ENCODE results near the gene IFT81.
"Not testable (repeated sequence)": the region's sequence is repeated elsewhere in the genome, so short reads cannot be mapped to it uniquely, and the experiment has no call there.

The IFT81 gene

DNA sequence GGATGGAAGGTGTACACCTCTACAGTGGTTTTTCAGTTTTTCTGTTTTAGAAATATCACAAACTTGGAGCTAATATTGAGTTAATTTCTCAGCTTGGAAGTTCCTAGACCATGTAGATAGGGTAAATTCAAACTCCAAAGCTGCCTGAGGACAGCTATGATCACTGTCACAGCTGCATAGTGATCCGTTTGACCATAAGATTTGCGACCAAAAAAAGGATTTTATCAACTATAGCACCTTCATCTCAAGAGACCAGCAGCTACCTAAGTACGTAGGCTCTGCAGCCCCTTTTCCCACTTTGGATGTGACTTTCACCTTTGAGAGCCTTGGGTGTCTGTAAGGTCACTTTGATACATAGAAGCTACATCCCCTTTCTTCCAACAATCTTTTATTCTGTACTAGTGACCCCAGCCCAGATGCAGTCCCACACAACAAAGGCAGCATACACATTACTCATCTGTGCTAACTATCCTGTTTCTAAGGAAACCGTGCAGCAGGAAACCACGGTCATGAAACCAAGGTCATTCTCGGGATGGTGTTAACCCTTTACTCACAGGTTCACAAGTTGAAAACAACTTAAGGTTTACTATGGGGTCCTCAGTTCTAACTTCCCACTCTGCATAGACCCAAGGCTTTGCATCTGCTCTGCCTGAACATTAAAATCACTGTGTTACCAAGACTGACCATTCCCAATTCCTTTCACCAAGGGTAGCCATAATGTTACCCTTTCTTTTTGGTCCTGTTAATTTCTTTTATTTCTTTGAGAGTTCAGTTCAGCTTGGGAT, 75.4 kb downstream of the IFT81 start:
- DNase-seq = peak in 2 of 51 donors; percentile 1 to 12

DNA sequence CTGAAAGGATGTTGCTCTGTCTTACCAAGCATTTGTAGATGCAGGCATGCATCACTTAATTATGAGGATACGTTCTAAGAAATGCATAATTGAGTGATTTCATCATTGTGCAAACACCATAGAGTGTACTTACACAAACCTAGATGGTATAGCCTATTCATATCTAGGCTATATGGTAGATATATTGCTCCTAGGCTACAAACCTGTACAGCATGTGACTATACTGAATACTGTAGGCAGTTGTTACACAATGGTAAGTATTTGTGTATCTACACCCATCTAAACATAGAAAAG, 75.9 kb downstream of the IFT81 start:
- no peak for DNase-seq

DNA sequence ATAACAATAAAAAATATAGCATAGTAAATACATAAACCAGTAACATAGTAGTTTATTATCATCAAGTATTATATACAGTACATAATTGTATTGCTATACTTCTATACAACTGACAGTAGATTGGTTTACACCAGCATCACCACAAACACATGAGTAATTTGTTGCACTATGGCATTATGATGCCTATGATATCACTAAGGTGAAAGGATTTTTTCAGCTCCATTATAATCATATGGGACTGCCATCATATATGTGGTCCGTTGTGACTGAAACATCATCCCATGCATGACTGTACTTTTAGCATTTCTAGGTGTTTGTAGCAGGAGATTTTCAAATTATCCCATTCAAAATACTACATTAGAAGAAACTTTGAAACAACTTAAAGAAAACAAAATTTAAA, 77.8 kb downstream of the IFT81 start:
- no peak for DNase-seq

DNA sequence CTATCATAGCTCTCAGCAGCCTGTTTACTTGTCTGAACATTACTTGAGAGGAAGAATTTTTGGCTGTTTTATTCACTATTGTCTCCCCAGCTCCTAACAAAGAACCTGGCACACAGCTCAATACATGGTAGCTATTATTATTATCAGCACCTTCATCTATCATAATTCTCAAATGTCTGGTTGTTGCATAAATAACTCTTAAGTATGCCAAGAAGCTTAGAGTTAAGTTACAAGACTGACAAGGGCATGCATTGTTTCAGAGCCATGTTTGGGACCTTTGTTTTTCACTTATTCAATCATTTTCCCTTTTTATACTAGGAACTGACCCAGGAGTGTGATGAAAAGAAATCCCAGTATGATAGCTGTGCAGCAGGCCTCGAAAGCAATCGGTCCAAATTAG, 79.4 kb downstream of the IFT81 start:
- DNase-seq = peak in 2 of 51 donors; percentile 9 to 69

DNA sequence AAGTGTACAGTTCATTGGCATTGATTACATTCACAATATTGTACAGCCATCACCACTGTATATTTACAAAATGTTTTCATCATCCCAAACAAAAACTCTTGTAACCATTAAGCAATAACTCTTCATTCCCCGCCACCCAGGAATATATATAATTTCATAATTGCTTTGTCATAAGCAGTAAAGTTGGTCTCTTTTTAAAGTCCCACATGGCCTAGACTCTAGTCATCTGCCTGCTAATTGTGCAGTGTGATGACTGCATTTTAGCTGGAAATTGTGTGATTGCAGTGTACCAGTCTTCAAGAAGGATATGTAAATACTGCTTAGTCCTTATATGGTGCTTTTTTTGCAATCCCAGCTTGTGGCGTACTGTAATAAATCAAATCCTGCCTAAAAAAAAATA, 81.8 kb downstream of the IFT81 start:
- DNase-seq = no peak

DNA sequence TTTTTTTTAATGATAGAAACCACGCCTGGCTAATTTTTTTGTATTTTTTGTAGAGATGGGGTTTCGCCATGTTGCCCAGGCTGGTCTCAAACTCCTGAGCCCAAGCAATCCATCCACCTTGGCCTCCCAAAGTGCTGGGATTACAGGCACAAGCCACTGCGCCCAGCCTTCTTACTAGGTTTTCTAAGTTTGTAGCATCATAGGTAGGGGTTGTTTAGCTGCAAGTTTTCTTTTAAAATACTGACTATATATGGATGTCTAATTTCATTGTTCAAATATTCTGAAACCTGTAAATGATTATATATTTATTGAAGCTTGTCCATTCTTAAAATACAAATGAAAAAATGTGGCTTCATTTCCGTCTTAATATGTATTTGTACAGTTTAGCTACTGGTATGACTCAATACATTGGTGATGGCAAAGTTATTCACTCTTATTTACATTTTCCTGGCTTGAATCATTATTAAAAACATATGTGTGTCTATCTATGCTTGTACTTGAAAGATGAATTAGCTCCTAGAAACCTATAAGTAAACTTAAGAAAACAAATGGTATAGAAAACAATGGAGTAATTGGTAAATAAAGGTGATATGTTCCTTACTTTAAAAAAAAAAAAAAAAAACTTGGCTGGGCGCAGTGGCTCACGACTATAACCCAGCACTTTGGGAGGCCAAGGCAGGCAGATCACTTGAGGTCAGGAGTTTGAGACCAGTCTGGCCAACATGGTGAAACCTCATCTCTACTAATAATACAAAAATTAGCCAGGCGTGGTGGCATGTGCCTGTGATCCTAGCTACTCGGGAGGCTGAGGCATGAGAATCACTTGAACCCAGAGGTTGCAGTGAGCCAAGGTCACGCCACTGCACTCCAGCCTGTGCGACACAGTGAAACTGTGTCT, 87.7 kb downstream of the IFT81 start:
- not testable (repeated sequence) for DNase-seq

DNA sequence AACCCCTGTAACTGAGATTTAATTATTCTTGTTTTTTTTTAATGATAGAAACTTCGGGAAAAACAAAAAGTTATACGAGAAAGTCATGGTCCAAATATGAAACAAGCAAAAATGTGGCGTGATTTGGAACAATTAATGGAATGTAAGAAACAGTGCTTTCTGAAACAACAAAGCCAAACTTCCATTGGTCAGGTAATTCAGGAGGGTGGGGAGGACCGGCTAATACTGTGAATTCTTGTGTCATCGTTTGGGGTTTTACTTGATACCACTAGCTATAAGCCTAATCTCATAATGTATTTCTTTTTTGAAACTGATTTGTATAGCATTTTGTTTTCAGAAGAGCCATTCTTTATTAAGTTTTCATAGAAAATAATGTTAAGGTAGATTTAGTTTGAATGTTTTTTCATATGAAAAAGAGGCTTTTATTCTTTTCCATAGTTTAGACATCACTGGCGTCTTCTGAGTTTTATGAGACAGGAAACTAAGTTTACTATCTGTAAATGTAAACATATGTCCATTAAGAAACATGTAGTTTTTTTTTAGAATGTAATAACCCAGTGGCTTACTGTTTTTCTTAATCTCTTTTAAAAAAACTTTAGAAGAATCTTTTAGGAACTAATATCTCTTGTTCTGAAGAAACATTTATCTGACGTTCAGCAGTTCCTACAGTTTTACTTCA, 94.0 kb downstream of the IFT81 start:
- no peak for DNase-seq

DNA sequence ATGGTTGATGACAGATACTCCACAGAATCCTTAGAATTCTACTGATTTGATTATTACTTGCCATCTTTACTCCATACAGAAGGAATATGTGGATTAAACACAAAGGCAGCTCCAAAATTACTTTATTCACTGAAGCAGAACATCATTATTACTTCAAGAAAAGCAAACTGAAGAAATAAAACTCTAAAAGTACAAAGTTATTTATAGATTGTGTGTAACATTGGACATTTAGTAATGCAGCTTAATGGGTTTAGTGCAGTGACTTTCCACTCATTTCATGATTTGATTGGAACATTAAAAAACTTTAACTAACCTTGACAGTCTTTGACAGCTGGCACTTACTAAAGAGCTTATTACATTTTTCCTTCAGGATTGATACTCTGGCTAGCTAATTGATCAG, 97.9 kb downstream of the IFT81 start:
- no peak for DNase-seq

DNA sequence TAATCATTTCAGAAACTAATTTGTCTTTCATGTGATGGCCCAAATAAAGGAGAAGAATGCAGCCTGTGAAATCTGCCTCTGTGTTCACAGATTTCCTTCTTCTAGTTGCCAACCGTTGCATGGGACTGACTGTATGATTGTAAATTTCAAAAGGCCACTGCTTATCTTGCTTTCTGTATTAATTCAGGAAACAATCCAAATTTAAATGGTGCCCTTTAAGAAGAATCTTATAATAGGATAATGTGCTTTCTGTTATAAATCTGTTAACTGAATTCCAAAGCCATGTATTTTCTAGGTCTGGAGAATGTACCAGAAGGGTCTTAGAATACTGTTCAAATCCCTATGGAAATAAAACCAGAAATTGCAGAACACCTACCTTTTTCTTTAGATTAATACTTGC, 98.3 kb downstream of the IFT81 start:
- no peak for DNase-seq

DNA sequence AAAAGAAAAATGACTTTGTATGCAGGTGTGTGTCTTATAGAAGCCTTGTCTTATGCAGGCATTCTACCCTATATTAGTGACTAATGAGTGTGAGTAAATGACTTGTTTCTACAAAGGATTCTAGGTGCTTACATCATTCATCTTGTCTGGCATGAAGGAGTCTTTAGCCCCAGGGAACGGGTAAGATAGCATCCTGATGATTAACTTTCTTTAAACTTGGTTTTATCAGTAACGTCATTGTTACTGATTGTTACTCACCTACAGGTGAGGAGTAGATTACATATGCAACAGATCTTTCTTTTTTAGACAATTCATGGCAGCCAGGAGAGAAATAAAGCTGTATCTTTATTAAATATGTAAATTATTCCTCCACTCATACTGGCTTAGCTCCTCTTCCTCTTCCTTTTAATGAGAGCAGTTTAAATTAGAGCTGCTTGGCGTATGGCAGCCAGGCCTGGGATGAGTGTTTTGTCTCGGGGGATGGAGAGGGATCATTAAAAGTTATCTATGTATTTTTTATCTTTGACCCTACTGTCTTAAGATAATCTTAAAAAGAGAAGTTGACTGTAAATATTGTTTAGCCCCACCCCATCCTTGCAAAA, 99.7 kb downstream of the IFT81 start:
- DNase-seq = no peak

DNA sequence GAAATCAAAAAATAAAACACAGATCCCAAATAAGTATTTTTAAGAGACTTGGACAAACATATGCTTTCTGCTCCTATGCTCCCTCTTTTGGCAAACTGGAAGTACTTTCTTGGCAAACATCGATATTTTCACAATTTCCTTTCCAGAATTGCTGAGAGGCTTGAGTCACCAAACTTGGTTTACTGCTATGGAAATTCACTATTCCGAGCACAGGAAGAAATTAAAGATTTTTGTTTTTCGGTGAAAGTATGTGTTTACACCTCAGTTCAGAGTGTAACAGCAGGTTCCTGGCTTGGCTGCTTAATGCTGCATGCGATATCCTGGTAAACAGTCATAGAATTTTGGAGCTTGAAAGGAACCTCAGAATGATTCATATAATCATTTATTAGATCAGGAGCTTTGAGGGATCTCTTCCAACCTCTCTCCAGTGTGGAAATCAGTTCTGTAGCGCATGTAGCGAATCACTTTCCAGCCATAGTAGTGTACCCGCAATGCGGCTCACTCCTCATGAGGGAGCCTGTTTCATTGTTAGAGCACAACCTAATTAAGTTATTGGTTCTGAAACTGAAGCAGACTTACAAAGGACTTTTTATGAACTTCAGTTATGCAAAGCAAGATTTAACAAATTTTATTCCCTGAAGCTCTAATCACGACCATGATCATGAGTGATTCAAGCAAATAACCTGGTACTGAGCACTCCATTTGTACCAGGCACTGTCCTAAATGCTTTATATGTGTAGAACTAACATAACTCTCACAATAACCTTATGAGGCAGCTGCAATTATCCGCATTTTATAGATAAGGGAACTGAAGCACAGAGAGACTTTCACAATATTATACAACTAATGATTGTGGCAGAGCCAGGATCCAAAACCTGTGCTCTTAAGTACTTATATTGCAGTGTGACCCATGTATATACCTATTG, 100.5 kb downstream of the IFT81 start:
- peak in 6 of 51 donors; percentile 10 to 54 (median 16) for DNase-seq

DNA sequence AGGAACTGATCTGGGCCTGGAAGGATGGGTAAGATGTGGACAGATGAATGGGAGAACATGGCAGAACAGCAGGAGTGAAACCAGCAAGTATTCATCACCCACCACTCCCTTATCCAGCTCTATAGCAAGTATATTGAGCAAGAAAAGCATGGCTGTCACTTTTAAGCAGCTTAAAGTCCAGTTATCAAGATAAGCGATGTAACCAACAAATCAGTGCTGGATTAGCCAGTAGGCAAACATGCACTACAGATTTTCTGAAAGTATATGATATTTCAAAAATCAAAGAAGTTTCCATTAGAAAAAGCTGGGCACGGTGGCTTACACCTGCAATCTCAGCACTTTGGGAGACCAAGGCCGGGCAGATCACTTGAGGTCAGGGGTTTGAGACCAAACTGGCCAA, 103.0 kb downstream of the IFT81 start:
- no peak for DNase-seq

DNA sequence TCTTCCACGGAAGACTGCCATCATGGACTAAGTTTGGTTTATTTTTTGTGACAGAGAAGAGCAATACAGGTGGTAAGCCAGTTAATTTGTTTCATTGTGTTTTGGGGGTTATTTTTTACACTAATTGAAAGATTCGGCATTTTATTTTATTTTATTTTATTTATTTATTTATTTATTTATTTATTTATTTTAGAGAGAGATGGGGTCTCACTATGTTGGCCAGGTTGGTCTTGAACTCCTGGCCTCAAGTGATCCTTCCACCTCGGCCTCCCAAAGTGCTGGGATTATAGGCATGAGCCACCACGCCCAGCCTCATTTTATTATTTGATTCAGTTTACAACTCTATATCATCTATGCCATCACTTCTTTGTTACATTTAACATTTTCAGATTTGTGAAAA, 104.2 kb downstream of the IFT81 start:
- not testable (repeated sequence) for DNase-seq

DNA sequence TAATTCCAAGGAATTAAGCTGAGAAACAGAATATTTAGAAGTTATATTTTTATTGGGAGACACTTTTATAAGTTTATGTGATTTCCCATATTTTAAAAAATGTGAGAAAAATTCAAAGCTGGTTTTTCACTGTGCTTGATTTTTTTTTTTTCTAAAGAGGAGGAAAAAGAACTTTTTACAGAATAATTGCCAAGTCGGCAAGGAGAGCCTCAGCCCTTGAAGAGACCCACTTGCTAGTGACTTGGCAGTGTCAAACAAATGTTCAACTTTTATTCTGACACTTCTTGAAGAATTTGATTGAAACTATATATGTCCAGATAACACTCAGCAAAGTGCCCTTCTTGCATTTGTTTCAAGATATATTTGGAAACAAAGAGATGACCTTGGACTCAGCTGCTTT, 104.6 kb downstream of the IFT81 start:
- no peak for DNase-seq

DNA sequence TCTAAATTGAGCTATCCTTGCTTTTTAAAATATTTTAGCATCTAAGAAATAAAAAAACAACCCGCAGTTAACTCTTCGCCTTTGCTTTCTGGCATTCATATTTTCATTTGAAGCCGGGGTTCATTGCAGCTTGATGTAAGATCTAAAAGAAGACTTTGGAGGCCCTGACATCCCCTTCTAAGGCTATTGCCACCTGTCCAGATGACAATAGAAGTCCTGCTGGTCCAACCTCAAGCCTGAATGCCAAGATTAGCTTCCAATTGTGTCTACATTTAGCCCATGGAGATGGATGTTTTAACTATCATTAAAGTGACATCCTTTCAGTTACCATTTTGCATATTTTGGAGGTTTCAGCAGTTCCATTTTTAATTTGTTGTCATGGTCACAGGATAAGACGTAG, 105.3 kb downstream of the IFT81 start:
- no peak for DNase-seq

DNA sequence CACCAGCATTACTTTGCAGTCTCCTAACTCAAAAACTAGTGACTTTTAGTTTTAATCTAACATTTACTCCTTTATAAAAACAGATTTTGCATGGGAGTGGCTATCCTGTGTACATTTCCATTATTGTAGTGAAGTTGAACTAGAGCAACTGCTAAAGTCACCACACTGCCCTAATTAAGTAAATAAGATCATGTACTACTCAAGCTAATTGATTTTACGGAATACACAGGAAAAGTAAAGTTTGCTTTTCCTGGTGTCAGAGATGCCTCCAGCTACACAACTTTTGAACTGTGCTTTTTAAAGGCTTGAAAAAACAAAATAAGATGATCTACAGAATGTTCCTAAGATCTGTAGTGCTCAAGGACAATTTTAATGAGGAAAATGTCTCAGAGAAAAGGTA, 106.5 kb downstream of the IFT81 start:
- no peak for DNase-seq

DNA sequence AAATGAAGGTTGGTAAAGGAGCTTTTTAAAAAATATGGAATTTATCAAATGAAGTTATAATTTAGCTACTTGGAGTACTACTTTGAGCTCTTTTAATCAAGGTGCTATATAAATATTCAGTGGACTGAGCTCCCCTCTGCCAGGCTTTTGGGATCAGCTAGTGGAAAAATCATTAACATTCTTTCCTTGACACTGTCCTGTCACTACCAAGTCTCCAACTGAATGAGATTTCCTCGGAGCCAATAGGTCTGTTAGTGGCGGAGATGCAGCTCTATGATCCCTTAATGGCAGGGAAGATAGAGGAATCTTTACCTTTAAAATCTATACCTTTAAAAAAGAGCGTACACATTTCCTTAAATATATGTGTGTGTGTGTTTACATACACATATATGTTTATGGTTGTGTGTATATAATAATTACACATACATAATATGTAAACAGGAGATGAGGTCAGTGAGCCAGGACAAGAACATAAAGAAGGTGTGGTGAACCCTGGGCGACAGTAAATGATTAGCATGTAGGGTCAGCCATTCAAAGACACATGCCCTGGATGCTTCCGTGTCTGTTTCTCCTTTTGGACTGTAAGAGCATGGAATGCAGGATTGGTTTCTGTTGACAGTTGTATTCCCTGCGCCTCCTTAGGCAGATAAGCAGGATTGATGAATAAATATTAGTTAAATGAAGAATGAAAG, 109.2 kb downstream of the IFT81 start:
- DNase-seq = no peak

DNA sequence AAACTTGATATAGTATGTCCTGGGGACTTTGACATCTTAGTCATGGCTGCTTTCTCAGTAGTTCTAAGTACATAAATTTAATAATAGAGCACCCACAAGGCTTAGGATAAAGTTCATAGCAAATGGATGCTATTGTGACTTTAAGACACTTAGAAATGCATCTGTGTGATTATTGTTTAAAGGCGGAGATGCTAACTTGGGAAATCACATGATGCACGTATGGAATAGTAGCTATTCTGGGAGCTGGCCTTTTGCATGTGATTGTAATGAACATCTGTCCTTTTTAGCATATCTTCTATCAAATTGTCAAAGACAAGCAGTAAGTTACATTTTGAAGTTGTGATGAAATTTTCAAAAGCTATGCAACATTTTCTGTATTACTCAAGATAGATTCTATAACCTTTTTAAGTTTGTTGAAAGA, 110.2 kb downstream of the IFT81 start:
- DNase-seq = no peak

DNA sequence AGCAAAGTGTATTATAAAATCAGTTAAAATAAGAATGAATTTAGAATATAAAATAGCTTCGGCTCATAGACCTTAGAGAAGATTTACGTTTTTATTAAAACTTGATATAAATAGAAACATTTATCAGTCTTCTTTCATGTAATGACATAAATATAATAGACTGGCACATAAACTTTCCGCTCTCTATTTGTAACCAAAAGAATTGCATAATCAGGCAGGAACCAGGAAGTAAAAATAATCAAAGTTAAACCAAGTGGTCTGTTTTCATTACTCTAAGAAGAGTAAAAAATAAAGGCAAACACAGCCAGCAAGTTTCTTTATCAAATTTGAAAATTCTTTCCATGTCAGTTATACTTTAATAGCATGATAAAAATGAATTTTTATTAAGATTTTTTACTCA, 110.6 kb downstream of the IFT81 start:
- DNase-seq = no peak

DNA sequence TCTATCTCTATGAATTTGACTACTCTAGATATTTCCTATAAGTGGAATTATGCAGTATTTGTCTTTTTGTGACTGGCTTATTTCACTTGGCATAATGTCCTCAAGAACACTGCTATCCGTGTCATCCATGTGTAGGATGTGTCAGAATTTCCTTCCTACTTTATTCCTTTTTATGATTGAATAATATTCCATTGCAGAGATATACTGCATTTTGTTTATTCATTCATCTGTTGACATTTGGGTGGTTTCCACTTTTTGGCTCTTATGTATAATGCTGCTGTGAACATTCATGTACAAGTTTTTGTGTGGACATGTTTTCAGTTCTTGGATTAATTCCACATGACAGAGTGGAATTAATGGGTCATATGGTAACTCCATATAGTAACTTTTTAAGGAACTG, 111.2 kb downstream of the IFT81 start:
- no peak for DNase-seq
